Measurements from ENCODE around the gene PPP3CA.

- no peak for TF ChIP-seq POLR2A (IDR thresholded peaks at IDR 0.05)
- TF ChIP-seq CTCF (IDR thresholded peaks at IDR 0.05): no peak
Measured at GRCh38 chr4:101066626-101067170, 280.6 kb downstream of the PPP3CA start.
